ENCODE measurements around the gene COL17A1. TPM values are rescaled to one million over a fixed set of nuclear protein-coding genes. Genes with fewer than 3 reads are reported as not detected.

COL17A1 gene
- total RNA-seq, 1 donor from 2014 or later = 0.32 TPM

- H3K9me3 ChIP-seq = no peaks in the 10 kb centered on the region
- no peak overlapping the region for H3K4me3 ChIP-seq
- no peak overlapping the region for H3K27ac ChIP-seq
- H3K27me3 ChIP-seq (ENCODE audit: low read depth) = no peaks in the 10 kb centered on the region
- peaks cover under 1% of the 10 kb centered on the region for H3K4me1 ChIP-seq
- TF ChIP-seq, protein P1, sequence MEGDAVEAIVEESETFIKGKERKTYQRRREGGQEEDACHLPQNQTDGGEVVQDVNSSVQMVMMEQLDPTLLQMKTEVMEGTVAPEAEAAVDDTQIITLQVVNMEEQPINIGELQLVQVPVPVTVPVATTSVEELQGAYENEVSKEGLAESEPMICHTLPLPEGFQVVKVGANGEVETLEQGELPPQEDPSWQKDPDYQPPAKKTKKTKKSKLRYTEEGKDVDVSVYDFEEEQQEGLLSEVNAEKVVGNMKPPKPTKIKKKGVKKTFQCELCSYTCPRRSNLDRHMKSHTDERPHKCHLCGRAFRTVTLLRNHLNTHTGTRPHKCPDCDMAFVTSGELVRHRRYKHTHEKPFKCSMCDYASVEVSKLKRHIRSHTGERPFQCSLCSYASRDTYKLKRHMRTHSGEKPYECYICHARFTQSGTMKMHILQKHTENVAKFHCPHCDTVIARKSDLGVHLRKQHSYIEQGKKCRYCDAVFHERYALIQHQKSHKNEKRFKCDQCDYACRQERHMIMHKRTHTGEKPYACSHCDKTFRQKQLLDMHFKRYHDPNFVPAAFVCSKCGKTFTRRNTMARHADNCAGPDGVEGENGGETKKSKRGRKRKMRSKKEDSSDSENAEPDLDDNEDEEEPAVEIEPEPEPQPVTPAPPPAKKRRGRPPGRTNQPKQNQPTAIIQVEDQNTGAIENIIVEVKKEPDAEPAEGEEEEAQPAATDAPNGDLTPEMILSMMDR (IDR thresholded peaks at IDR 0.05) = no peak
- DNase-seq (no peak), ATAC-seq (no peak)
- H3K36me3 ChIP-seq = peaks cover 69% of the 10 kb centered on the region
- intact Hi-C loops (cut with DNase I) = no loop called here
Observed at GRCh38 chr10:104016661-104017060, 69.0 kb downstream of the COL17A1 start.

DNA sequence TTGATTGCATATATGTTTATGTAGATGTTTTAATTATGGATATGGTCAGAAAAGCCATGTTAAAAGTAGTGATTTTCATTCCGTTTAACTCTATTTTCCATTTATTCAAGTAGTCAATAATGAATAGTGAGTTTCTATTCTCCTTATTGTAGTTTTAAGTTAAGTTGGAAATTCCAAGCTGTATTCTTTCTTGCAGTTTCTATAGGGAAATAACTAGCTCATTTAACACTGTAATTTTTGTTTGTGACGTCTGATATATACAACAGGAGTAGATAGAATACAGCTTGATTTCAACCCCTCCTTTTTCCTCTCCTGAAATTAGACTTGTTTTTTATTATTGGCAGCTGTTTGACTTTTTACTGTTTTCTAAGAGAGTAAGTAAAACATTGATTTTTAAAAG, 71.5 kb downstream of the COL17A1 start:
- intact Hi-C loops (cut with DNase I) = no loop called here
- Histone ChIP-seq H3K9me3 (no peaks in the 10 kb centered on the region), H3K4me1 (no peaks in the 10 kb centered on the region), H3K36me3 (peaks cover 69% of the 10 kb centered on the region), H3K27ac (no peak overlapping the region), H3K4me3 (no peak overlapping the region), H3K27me3 (ENCODE audit: low read depth) (no peaks in the 10 kb centered on the region)
- no peak for ATAC-seq
- TF ChIP-seq, protein P1 (IDR thresholded peaks at IDR 0.05) = no peak
- no peak for DNase-seq

GRCh38 chr10:104013489-104013888, 72.2 kb downstream of the COL17A1 start:
- DNase-seq = no peak
- H3K4me3 ChIP-seq = no peak overlapping the region
- H3K27me3 ChIP-seq (ENCODE audit: low read depth) = no peaks in the 10 kb centered on the region
- H3K4me1 ChIP-seq = no peaks in the 10 kb centered on the region
- TF ChIP-seq, protein P1 (IDR thresholded peaks at IDR 0.05) = no peak
- no peak overlapping the region for H3K27ac ChIP-seq
- ATAC-seq = no peak
- intact Hi-C loops (cut with DNase I) = no loop called here
- peaks cover 69% of the 10 kb centered on the region for H3K36me3 ChIP-seq
- no peaks in the 10 kb centered on the region for H3K9me3 ChIP-seq

- intact Hi-C loops (cut with DNase I) = no loop called here
- Histone ChIP-seq H3K27ac (no peak overlapping the region), H3K27me3 (ENCODE audit: low read depth) (no peaks in the 10 kb centered on the region), H3K4me3 (no peak overlapping the region), H3K9me3 (no peaks in the 10 kb centered on the region), H3K36me3 (peaks cover 75% of the 10 kb centered on the region), H3K4me1 (no peaks in the 10 kb centered on the region)
- TF ChIP-seq, protein P1 (IDR thresholded peaks at IDR 0.05) = no peak
- DNase-seq (no peak), ATAC-seq (no peak)
Observed at GRCh38 chr10:104011904-104012303, 73.8 kb downstream of the COL17A1 start.

DNA sequence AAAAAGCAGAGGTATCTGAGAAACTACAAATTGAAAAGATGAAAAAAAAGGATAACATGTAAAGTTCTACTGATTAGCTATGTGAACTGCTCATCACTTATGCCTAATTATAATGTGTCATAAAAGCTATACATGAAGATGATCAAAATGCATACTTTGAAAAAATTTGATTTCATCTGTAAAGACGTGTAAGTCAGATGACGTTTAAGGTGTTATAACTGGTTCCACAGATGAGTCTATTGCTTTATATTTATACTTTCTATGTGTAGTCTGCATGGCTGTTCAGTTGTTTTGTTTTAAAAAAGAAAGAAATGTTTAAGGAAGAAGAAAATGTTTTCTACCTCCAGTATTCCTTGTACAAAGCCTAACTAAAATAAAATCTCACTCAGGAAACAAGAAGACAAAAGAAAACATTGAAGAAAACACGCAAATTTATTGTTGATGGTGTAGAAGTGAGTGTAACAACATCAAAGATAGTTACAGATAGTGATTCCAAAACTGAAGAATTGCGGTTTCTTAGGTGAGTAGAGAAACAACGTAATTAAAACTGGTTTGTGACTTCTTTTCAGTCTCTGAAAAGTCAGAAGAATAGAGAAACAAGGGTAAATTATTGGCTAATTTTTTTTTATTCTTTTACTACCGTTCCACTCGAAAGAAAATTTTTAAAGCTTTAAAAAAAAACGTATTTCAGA, 80.4 kb downstream of the COL17A1 start:
- intact Hi-C loops (cut with DNase I) = no loop called here
- H3K4me3 ChIP-seq = no peak overlapping the region
- TF ChIP-seq, protein P1 (IDR thresholded peaks at IDR 0.05) = no peak
- no peak for DNase-seq
- no peaks in the 10 kb centered on the region for H3K27me3 ChIP-seq (ENCODE audit: low read depth)
- no peak for ATAC-seq
- no peak overlapping the region for H3K27ac ChIP-seq
- peaks cover 97% of the 10 kb centered on the region for H3K36me3 ChIP-seq
- H3K9me3 ChIP-seq = no peaks in the 10 kb centered on the region
- no peaks in the 10 kb centered on the region for H3K4me1 ChIP-seq

Data from lower lobe of right lung (tissue), 2 donors.